ENCODE results near the gene TPI1. TPM values are rescaled to one million over a fixed set of nuclear protein-coding genes. Genes with fewer than 3 reads are reported as not detected.

Gene TPI1
- total RNA-seq, 1 experiment from 2014 or later: 1,296 TPM

DNA sequence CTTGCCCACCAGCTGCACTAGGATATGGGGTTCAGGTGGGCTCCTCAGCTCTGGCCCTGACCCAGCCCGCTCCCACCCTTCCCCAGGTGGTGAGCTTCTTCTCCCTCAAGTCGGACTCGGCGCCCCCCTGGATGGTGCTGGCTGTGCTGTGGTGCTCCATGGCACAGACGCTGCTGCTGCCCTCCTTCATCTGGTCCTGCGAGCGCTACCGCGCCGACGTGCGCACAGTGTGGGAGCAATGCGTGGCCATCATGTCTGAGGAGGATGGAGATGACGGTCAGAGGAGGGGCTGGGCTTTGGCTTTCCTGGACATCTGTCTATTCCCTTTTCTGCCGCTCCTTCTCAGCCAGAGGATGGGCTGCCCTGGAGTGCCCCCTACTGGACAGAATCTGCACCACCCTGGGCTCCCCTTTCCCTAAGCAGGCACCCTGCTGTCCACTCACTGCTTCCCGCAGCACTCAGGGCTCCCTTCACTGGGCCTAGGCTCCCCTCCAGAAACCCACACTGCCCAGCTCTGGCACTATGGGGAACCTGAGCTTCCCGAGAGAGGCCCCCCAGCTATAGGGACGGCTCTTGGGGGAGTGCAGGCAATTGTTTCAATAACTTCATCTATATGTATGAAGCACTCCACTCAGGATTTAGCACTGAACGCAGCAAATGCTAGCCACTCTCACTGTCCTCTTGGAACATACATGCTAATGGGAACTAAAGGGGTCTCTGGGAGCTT is 41.8 kb upstream of the TPI1 start:
- H3K4me1 ChIP-seq: peaks cover 18% of the 10 kb centered on the region
- H3K9me3 ChIP-seq (replicated peaks): no peaks in the 10 kb centered on the region
- H3K36me3 ChIP-seq: no peaks in the 10 kb centered on the region; the same call in 1 of the 2 replicates
- peak; percentile 84 to 92 for DNase-seq
- H3K27me3 ChIP-seq: peaks cover 4% of the 10 kb centered on the region; the same call in 1 of the 2 replicates
- H3K27ac ChIP-seq: no peak overlapping the region
- no peak overlapping the region for H3K4me3 ChIP-seq

- DNase-seq: no peak
- no peaks in the 10 kb centered on the region; the same call in 1 of the 2 replicates for H3K36me3 ChIP-seq
- H3K4me3 ChIP-seq: no peak overlapping the region
- no peaks in the 10 kb centered on the region for H3K9me3 ChIP-seq (replicated peaks)
- H3K27ac ChIP-seq: no peak overlapping the region
- H3K27me3 ChIP-seq: no peaks in the 10 kb centered on the region
- peaks cover 11% of the 10 kb centered on the region for H3K4me1 ChIP-seq
Observed at GRCh38 chr12:6826125-6826733, 41.1 kb upstream of the TPI1 start.

DNA sequence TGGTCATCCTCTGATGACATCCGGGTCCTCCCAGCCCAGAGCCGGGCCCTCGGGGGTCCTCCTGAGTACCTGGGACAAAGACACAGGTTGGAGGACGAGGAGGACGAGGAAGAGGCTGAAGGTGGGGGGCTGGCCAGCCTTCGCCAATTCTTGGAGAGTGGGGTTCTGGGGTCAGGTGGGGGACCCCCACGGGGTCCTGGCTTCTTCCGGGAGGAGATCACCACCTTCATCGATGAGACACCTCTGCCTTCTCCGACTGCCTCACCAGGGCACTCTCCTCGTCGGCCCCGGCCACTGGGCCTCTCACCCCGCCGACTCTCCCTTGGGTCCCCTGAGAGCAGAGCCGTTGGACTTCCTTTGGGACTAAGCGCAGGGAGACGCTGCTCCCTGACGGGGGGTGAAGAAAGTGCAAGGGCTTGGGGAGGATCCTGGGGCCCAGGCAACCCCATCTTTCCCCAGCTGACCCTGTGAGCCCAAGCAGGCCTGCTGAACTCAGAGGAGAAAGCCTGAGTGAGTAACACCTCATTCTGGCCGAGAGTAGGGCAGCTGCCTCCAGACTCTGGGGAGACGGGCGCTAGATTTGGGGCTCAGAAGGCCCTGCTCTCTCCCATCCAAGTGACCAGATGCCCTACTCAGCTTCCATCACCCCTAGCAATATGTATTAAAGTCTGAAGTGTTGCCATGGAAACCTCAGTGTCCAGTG is 40.4 kb upstream of the TPI1 start:
- H3K4me1 ChIP-seq: peaks cover 10% of the 10 kb centered on the region
- H3K27ac ChIP-seq: no peak overlapping the region

GRCh38 chr12:6827437-6827911 is 39.9 kb upstream of the TPI1 start:
- Histone ChIP-seq H3K27me3 (no peaks in the 10 kb centered on the region), H3K27ac (no peak overlapping the region), H3K4me3 (no peak overlapping the region), H3K4me1 (peaks cover 9% of the 10 kb centered on the region), H3K36me3 (peaks cover 12% of the 10 kb centered on the region), H3K9me3 (replicated peaks) (no peaks in the 10 kb centered on the region)
- DNase-seq: peak; percentile 91 to 95

More for the DNA sequence above, 40.4 kb upstream of the TPI1 start:
- Histone ChIP-seq H3K4me3 (no peak overlapping the region), H3K9me3 (replicated peaks) (no peaks in the 10 kb centered on the region), H3K27me3 (no peaks in the 10 kb centered on the region), H3K36me3 (peaks cover 6% of the 10 kb centered on the region; the same call in 1 of the 2 replicates)
- DNase-seq: no peak

DNA sequence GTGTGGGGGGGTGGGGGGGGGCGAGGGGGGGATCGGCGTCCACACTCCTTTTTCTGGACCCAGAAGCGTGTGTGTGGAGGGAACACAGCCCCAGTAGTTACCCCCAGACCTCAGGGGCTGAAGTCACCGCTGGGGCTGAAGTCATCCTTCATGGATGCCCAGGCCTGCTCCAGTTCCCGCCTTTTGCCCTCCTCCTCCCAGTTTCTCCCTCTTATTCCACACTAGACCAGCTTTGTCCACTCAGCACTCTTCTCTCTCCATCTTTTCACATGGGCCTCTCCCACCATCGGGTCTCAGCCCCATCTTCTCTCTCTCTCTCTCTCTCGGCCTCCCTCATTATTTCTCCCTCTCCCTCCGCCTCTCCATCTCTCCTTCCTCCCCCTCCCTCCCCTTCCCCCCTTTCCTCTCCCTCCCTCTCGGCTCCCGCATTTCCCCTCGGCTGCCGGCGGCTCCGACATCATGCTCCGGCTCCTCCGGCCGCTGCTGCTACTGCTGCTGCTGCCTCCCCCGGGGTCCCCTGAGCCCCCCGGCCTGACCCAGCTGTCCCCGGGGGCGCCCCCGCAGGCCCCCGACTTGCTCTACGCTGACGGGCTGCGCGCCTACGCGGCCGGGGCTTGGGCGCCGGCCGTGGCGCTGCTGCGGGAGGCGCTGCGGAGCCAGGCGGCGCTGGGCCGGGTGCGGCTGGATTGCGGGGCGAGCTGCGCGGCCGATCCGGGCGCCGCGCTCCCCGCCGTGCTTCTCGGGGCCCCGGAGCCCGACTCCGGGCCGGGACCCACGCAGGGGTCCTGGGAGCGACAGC is 39.1 kb upstream of the TPI1 start, which contains the start of gene P3H3:
Gene P3H3 (plus strand): TSS at position 426 of the 799 bp plus-strand sequence. CDS start 34 bp downstream, at position 460.
- DNase-seq: peak; percentile 65 to 67

DNA sequence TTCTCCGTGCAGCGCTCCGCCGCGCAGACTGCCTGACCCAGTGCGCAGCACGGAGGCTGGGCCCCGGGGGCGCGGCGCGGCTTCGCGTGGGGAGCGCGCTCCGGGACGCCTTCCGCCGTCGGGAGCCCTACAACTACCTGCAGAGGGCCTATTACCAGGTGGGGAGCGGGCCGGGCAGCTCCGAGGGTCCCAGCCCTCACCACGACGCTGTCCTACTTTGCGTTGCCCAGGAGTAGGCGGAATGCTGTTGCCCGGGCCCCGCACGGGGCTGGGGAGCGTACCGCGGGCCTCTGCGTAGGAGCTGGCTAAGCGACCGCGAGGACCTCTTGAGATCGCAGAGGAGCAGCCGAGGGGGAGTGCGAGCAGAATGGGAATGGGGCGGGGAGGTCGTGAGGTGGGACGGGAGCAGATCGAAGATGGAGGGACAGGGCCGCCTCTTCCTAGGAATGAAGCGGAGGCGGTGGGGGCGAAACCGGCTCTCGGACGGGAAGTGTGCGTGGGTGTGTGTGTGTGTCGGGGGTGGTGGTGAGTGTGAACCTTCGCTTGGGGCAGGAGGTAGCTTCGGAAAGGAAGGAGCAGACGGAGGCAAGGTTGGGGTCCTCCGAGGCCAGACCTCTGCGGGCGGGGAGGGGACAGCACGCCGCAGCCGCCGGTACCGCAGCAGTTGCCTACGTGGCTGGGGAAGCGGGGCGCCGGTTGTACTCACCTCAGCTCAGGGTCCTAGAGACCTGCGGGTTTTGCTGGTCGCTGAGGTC is 38.4 kb upstream of the TPI1 start:
- Histone ChIP-seq H3K4me1 (peaks cover 9% of the 10 kb centered on the region), H3K27ac (peak overlapping the region; percentile 64), H3K36me3 (peaks cover 24% of the 10 kb centered on the region), H3K27me3 (no peaks in the 10 kb centered on the region), H3K9me3 (replicated peaks) (no peaks in the 10 kb centered on the region), H3K4me3 (peak overlapping the region; percentile 99)
- peak; percentile 54 to 62 for DNase-seq

More for the DNA sequence above, 39.1 kb upstream of the TPI1 start, which contains the start of gene P3H3:
- peaks cover 17% of the 10 kb centered on the region for H3K36me3 ChIP-seq
- peak within 1 kb of the TSS; percentile 99 for H3K4me3 ChIP-seq
- no peaks in the 10 kb centered on the region for H3K27me3 ChIP-seq
- H3K9me3 ChIP-seq (replicated peaks): no peaks in the 10 kb centered on the region
- peak within 1 kb of the TSS; percentile 64 for H3K27ac ChIP-seq
- peaks cover 9% of the 10 kb centered on the region for H3K4me1 ChIP-seq

- H3K27ac ChIP-seq: peak overlapping the region; percentile 64; the same call in 1 of the 2 replicates
- no peaks in the 10 kb centered on the region for H3K9me3 ChIP-seq (replicated peaks)
- no peaks in the 10 kb centered on the region for H3K27me3 ChIP-seq
- H3K4me3 ChIP-seq: peak overlapping the region; percentile 99
- peaks cover 29% of the 10 kb centered on the region for H3K36me3 ChIP-seq
- DNase-seq: no peak
- H3K4me1 ChIP-seq: peaks cover 9% of the 10 kb centered on the region
Observed at GRCh38 chr12:6829536-6830220, 37.7 kb upstream of the TPI1 start.

DNA sequence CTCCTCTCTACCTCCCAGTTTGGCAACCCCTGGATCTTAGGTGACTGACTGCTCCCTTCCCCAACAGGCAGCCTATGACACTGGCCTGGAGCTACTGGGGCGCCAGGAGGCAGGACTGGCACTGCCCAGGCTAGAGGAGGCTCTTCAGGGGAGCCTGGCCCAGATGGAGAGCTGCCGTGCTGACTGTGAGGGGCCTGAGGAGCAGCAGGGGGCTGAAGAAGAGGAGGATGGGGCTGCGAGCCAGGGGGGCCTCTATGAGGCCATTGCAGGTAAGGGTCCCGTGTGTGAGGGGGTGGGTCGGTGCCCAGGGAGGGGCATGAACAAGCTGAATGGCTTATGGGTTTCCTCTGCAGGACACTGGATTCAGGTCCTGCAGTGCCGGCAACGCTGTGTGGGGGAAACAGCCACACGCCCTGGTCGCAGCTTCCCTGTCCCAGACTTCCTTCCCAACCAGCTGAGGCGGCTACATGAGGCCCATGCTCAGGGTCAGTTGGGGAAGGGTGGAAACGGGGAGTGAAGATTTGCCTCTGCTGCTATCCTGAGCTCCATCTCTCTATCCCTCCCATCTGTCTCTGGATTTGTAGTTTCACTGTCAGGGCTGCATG is 36.9 kb upstream of the TPI1 start:
- H3K4me1 ChIP-seq: peaks cover 6% of the 10 kb centered on the region
- H3K27ac ChIP-seq: no peak overlapping the region
- no peak overlapping the region for H3K4me3 ChIP-seq
- no peaks in the 10 kb centered on the region for H3K27me3 ChIP-seq
- no peaks in the 10 kb centered on the region for H3K9me3 ChIP-seq (replicated peaks)
- peaks cover 29% of the 10 kb centered on the region for H3K36me3 ChIP-seq
- DNase-seq: no peak

- Histone ChIP-seq H3K36me3 (peaks cover 35% of the 10 kb centered on the region), H3K4me1 (peaks cover 5% of the 10 kb centered on the region), H3K27ac (no peak overlapping the region), H3K9me3 (replicated peaks) (no peaks in the 10 kb centered on the region), H3K27me3 (no peaks in the 10 kb centered on the region), H3K4me3 (no peak overlapping the region)
- no peak for DNase-seq
Observed at GRCh38 chr12:6830999-6831398, 36.3 kb upstream of the TPI1 start.

- Histone ChIP-seq H3K4me3 (no peak overlapping the region), H3K9me3 (replicated peaks) (no peaks in the 10 kb centered on the region), H3K27me3 (no peaks in the 10 kb centered on the region), H3K27ac (no peak overlapping the region), H3K4me1 (peaks cover 5% of the 10 kb centered on the region), H3K36me3 (peaks cover 36% of the 10 kb centered on the region)
- no peak for DNase-seq
Observed at GRCh38 chr12:6831450-6831995, 35.8 kb upstream of the TPI1 start.

- Histone ChIP-seq H3K27me3 (no peaks in the 10 kb centered on the region), H3K4me1 (peaks cover 2% of the 10 kb centered on the region), H3K36me3 (peaks cover 36% of the 10 kb centered on the region), H3K4me3 (no peak overlapping the region), H3K9me3 (replicated peaks) (no peaks in the 10 kb centered on the region), H3K27ac (no peak overlapping the region)
- no peak for DNase-seq
Observed at GRCh38 chr12:6832125-6832524, 35.2 kb upstream of the TPI1 start.

DNA sequence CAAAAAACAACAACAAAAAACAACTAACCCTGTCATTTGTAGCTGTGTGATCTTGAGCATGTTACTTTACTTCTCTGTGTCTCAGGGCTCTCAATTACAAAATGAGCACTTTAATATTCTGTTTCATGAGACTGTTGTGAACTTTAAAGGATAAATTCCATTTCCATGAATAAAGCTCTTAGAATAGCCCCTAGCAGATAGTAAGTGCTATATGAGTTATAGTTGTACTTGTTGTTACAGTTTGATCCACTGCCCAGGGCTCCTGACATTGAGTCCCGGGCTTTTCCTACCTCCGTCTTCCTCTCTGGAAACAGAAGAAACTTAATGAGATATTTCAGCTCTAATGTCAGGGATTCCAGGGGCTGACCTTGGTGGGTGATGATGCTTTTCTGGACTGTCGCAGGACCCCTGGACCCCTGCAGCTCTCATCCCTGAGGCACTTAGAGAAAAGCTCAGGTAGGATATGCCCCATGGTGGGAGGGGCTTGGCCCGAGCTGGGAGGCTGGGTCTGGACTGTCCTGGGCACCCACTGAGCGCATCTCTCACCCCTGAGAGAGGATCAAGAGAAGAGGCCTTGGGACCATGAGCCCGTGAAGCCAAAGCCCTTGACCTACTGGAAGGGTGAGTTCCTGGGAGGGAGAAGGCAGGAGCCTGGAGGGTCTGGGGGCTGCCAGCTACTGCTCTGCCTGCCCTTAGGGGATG is 34.0 kb upstream of the TPI1 start:
- H3K9me3 ChIP-seq (replicated peaks): no peaks in the 10 kb centered on the region
- no peak overlapping the region for H3K4me3 ChIP-seq
- H3K27me3 ChIP-seq: no peaks in the 10 kb centered on the region
- no peaks in the 10 kb centered on the region for H3K4me1 ChIP-seq
- H3K27ac ChIP-seq: no peak overlapping the region
- no peak for DNase-seq
- H3K36me3 ChIP-seq: peaks cover 42% of the 10 kb centered on the region

All from SJCRH30 (cell line).